Epithelial cell of umbilical artery (primary cell): Measurements from ENCODE around the gene TIGD4. TPM values are rescaled to one million over a fixed set of nuclear protein-coding genes. Genes with fewer than 3 reads are reported as not detected.

Experiments
- total RNA-seq: library from RNA; depleted of rRNA; stranded (reverse); fragments of >200 nt; gene quantifications from 2 replicates; pipeline ENCODE4 v1.2.3, GENCODE V29; 2014

The TIGD4 gene
- 0.30 and 0.32 TPM in 2 replicates for total RNA-seq

DNA sequence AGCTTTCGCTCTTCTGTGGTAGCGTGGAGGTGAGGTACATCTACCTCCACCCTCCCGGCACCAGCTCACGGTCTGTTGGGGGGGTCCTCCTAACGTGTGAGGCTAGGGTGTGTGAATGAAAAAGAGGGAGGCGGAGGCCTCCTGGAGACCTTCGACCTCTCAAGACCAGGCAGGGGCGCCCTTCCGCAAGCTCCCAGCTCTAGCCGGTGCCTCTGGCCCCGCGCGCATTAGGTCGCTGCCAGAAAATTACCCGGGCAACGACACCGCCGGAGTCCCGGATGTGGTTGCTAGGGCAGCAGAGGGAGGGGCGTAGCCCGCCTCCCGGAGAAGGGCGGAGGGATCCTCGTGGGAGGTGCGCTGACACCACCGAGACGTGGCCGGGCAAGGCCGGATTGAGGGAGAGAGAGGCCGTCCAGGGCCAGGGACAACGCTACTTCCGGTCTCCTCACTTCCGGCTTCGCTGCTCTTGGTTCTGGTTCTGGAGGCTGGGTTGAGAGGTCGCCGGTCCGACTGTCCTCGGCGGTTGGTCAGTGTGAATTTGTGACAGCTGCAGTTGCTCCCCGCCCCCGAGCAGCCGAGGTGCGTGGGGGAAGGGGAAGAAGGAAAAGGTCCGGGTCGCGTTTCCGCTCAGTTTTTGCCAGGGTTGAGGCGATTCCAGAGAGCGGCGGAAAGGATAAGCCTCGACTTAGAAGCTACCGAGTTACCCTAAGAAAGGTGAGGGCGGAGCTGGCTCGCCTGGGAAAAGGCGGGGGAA is at the start of gene TIGD4, which contains the start of gene ARFIP1:
TSS of gene TIGD4 (minus strand) at position 218 of the 754 bp plus-strand sequence. CDS start 8,726 bp downstream, outside the sequence.
TSS of gene ARFIP1 (plus strand) at position 442 of the 754 bp plus-strand sequence. CDS start 49,680 bp downstream, outside the sequence.

Other genes with a start within 250 kb of the TIGD4 start
- gene FBXW7, start 243.6 kb downstream of the TIGD4 start, total RNA-seq: 80.9 and 123 TPM in 2 replicates
- 4.5 and 7.8 TPM in 2 replicates for gene TMEM154, start 99.7 kb downstream of the TIGD4 start, total RNA-seq
- gene ARFIP1, start 224 bp upstream of the TIGD4 start, total RNA-seq: 36.1 and 37.2 TPM in 2 replicates
- gene FHDC1, start 156.6 kb upstream of the TIGD4 start, total RNA-seq: under 0.01 TPM in 2 replicates